COR-L47 (cell line): ENCODE measurements around the gene GLTP.
"Not testable (repeated sequence)": the region's sequence is repeated elsewhere in the genome, so short reads cannot be mapped to it uniquely, and the experiment has no call there.

Experiments used
- DNase-seq: peaks from one replicate; lab custom pipeline; 2025; lab: John Stamatoyannopoulos, UW

Gene GLTP

GRCh38 chr12:109880043-109880931, at the start of gene GLTP:
Gene GLTP, minus strand, starts transcription at chr12:109880541. Its CDS starts 167 bp downstream, at chr12:109880374.
- peak; percentile 87 for DNase-seq

- not testable (repeated sequence) for DNase-seq
These were observed 49.0 kb upstream of the GLTP start for GRCh38 chr12:109929326-109929725.

GRCh38 chr12:109928058-109928656, 47.8 kb upstream of the GLTP start:
- no peak for DNase-seq

- DNase-seq, result peak; percentile 31
These were observed 47.3 kb upstream of the GLTP start for GRCh38 chr12:109927622-109928021.

GRCh38 chr12:109926488-109927210, 46.3 kb upstream of the GLTP start:
- no peak for DNase-seq

GRCh38 chr12:109926016-109926415, 45.7 kb upstream of the GLTP start:
- DNase-seq, result no peak

- DNase-seq, result no peak
These were observed 45.0 kb upstream of the GLTP start for GRCh38 chr12:109925185-109925840.

- no peak for DNase-seq
These were observed 43.3 kb upstream of the GLTP start for GRCh38 chr12:109923481-109924245.

GRCh38 chr12:109923038-109923437, 42.7 kb upstream of the GLTP start:
- DNase-seq, result no peak

GRCh38 chr12:109921982-109922381, 41.6 kb upstream of the GLTP start:
- DNase-seq, result no peak

GRCh38 chr12:109920261-109920780, 40.0 kb upstream of the GLTP start:
- DNase-seq, result no peak

GRCh38 chr12:109919456-109919855, 39.1 kb upstream of the GLTP start:
- no peak for DNase-seq

- DNase-seq, result no peak
These were observed 35.7 kb upstream of the GLTP start for GRCh38 chr12:109916045-109916444.

GRCh38 chr12:109915171-109916040, 35.1 kb upstream of the GLTP start:
- no peak for DNase-seq

GRCh38 chr12:109914461-109914860, 34.1 kb upstream of the GLTP start:
- DNase-seq, result no peak

- DNase-seq, result no peak
These were observed 32.5 kb upstream of the GLTP start for GRCh38 chr12:109912855-109913321.

GRCh38 chr12:109910969-109911348, 30.6 kb upstream of the GLTP start:
- no peak for DNase-seq

- no peak for DNase-seq
These were observed 30.1 kb upstream of the GLTP start for GRCh38 chr12:109910254-109910968.

GRCh38 chr12:109905301-109905700, 25.0 kb upstream of the GLTP start:
- no peak for DNase-seq
